Measurements from ENCODE around the gene COL6A2. TPM values are rescaled to one million over a fixed set of nuclear protein-coding genes. Genes with fewer than 3 reads are reported as not detected.

Gene COL6A2
- total and polyA plus RNA-seq, 10 of the 15 experiments (the other 5 are each of a cell fraction or from before 2014, with no cell fraction given), result 0.16 to 1.3 (median 0.34) TPM; not detected in 7

DNA sequence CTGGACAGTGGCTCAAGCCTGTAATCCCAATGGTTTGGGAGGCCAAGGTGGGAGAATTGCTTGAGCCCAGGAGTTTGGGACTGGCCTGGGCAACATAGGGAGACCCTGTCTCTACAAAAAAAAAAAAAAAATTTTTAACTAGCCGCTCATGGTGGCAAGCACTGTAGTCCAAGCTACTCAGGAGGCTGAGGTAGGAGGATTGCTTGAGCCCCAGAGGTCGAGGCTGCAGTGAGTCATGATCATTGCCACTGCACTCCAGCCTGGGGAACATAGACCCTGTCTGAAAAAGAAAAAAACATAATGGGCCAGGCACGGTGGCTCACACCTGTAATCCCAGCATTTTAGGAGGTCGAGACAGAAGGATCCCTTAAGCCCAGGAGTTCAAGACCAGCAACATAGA is 81.0 kb downstream of the COL6A2 start:
- Histone ChIP-seq H4K20me1 (ENCODE audit: control insufficient read depth, insufficient read depth) (no peaks in the 10 kb centered on the region), H3K4me1 (ENCODE audit: control insufficient read depth, insufficient read depth, low read length) (no peaks in the 10 kb centered on the region; the same call in 1 of the 2 replicates), H3K27me3 (replicated peaks in 1 of 2; ENCODE audit: control insufficient read depth in 2 of 2, insufficient read depth in 2 of 2, low read length in 1 of 2) (no peaks in the 10 kb centered on the region), H3K36me3 (ENCODE audit: control insufficient read depth in 2 of 2, insufficient read depth in 2 of 2, low read length in 1 of 2) (no peaks in the 10 kb centered on the region), H3K27ac (ENCODE audit: control insufficient read depth, insufficient read depth) (no peak overlapping the region), H3K4me3 (no peak overlapping the region), H2AFZ (ENCODE audit: control insufficient read depth, low read depth, low read length) (no peak overlapping the region), H3K9me3 (replicated peaks; ENCODE audit: control insufficient read depth, insufficient read depth, low read length) (peaks cover 2% of the 10 kb centered on the region; the same call in 1 of the 3 replicates), H3K4me2 (ENCODE audit: control insufficient read depth, insufficient read depth) (no peak overlapping the region), H3K9ac (ENCODE audit: control insufficient read depth, insufficient read depth, low read length) (no peak overlapping the region), H3K79me2 (ENCODE audit: control insufficient read depth, insufficient read depth, low read length) (no peaks in the 10 kb centered on the region)
- in situ Hi-C loops (cut with MboI), result no loop called here
- BruUV-seq (replicated peaks), result no TSS peak
- CTCF ChIA-PET, result no interaction called here
- DNase-seq (ENCODE audit: low read depth, low spot score) (no peak), ATAC-seq (no peak), FAIRE-seq (no peak)
- intact Hi-C loops (cut with micrococcal nuclease; ENCODE audit: unreplicated experiment), result no loop called here
- WGBS (ENCODE audit: insufficient coverage, insufficient replicate concordance, low lambda C conversion rate, missing lambda C conversion rate), result 47% methylated on average over 3 of the region's 4 CpGs
- SMC1A ChIA-PET (ENCODE audit: uncharacterized antibody, unreplicated experiment), result no interaction called here
- TF ChIP-seq, protein P1, sequence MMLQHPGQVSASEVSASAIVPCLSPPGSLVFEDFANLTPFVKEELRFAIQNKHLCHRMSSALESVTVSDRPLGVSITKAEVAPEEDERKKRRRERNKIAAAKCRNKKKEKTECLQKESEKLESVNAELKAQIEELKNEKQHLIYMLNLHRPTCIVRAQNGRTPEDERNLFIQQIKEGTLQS (IDR thresholded peaks at IDR 0.05; ENCODE audit: borderline replicate concordance, extremely low read depth, low read depth, low read length), result no peak
- TF ChIP-seq, protein P2, sequence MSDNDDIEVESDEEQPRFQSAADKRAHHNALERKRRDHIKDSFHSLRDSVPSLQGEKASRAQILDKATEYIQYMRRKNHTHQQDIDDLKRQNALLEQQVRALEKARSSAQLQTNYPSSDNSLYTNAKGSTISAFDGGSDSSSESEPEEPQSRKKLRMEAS (IDR thresholded peaks at IDR 0.05; ENCODE audit: low read depth, low read length), result no peak
- no peak for TF ChIP-seq RBBP5 (conservative IDR thresholded peaks at IDR 0.05)
- TF ChIP-seq, protein P3, sequence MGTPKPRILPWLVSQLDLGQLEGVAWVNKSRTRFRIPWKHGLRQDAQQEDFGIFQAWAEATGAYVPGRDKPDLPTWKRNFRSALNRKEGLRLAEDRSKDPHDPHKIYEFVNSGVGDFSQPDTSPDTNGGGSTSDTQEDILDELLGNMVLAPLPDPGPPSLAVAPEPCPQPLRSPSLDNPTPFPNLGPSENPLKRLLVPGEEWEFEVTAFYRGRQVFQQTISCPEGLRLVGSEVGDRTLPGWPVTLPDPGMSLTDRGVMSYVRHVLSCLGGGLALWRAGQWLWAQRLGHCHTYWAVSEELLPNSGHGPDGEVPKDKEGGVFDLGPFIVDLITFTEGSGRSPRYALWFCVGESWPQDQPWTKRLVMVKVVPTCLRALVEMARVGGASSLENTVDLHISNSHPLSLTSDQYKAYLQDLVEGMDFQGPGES (IDR thresholded peaks at IDR 0.05), result no peak
- TF ChIP-seq SMAD5 (IDR thresholded peaks at IDR 0.05; ENCODE audit: low read depth), result no peak
- TF ChIP-seq ZNF207 (IDR thresholded peaks at IDR 0.05; ENCODE audit: borderline replicate concordance), result no peak
- no peak for TF ChIP-seq ZNF384 (IDR thresholded peaks at IDR 0.05; ENCODE audit: borderline replicate concordance, low read depth, low read length)
- no peak for TF ChIP-seq NFIC (IDR thresholded peaks at IDR 0.05; ENCODE audit: low read depth, low read length)
- no peak for TF ChIP-seq EGR1 (IDR thresholded peaks at IDR 0.05; ENCODE audit: borderline replicate concordance in 1 of 2, low read depth in 2 of 2, low read length in 2 of 2)
- TF ChIP-seq, protein P4, sequence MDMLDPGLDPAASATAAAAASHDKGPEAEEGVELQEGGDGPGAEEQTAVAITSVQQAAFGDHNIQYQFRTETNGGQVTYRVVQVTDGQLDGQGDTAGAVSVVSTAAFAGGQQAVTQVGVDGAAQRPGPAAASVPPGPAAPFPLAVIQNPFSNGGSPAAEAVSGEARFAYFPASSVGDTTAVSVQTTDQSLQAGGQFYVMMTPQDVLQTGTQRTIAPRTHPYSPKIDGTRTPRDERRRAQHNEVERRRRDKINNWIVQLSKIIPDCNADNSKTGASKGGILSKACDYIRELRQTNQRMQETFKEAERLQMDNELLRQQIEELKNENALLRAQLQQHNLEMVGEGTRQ (IDR thresholded peaks at IDR 0.05; ENCODE audit: borderline replicate concordance, low read depth, low read length), result no peak
- TF ChIP-seq, protein P5, sequence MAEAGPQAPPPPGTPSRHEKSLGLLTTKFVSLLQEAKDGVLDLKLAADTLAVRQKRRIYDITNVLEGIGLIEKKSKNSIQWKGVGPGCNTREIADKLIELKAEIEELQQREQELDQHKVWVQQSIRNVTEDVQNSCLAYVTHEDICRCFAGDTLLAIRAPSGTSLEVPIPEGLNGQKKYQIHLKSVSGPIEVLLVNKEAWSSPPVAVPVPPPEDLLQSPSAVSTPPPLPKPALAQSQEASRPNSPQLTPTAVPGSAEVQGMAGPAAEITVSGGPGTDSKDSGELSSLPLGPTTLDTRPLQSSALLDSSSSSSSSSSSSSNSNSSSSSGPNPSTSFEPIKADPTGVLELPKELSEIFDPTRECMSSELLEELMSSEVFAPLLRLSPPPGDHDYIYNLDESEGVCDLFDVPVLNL (IDR thresholded peaks at IDR 0.05; ENCODE audit: low read depth, low read length), result no peak
- TF ChIP-seq TCF12 (IDR thresholded peaks at IDR 0.05; ENCODE audit: low read depth, low read length), result no peak
- TF ChIP-seq STAT3 (IDR thresholded peaks at IDR 0.05; ENCODE audit: low read depth, low read length), result no peak
- RAD21 ChIA-PET (ENCODE audit: unreplicated experiment), result no interaction called here
- POLR2A ChIA-PET, result no interaction called here
